ENCODE results near the gene STAG1. TPM values are rescaled to one million over a fixed set of nuclear protein-coding genes. Genes with fewer than 3 reads are reported as not detected.
A peak's percentile ranks its signal among the peaks of the same experiment; 100 is the strongest.
"Not testable (repeated sequence)": the region's sequence is repeated elsewhere in the genome, so short reads cannot be mapped to it uniquely, and the experiment has no call there.

Gene STAG1
- total RNA-seq, 1 donor from 2014 or later, result 57.1 TPM

DNA sequence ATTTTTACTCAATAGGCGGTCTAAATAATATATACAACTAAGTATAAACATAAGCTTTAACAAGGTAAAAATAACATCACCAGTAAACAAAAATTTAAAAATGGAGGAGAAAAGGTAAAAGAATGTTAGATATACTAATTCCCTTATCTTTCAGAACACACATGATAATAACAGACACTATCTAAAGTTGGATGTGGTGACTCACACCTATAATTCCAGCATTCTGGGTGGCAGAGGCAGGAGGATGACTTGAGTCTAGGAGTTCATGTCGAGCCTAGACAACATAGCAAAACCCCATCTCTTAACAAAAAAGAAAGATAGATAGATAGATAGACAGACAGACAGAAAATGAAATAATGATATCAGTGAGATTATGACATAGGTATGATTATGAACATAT is 85.1 kb downstream of the STAG1 start:
- no peak overlapping the region for H3K27ac Mint-ChIP-seq
- H3K4me1 Mint-ChIP-seq, result peaks cover 33% of the 10 kb centered on the region
- TF ChIP-seq, protein P1, sequence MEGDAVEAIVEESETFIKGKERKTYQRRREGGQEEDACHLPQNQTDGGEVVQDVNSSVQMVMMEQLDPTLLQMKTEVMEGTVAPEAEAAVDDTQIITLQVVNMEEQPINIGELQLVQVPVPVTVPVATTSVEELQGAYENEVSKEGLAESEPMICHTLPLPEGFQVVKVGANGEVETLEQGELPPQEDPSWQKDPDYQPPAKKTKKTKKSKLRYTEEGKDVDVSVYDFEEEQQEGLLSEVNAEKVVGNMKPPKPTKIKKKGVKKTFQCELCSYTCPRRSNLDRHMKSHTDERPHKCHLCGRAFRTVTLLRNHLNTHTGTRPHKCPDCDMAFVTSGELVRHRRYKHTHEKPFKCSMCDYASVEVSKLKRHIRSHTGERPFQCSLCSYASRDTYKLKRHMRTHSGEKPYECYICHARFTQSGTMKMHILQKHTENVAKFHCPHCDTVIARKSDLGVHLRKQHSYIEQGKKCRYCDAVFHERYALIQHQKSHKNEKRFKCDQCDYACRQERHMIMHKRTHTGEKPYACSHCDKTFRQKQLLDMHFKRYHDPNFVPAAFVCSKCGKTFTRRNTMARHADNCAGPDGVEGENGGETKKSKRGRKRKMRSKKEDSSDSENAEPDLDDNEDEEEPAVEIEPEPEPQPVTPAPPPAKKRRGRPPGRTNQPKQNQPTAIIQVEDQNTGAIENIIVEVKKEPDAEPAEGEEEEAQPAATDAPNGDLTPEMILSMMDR (IDR thresholded peaks at IDR 0.05), result no peak
- no peak overlapping the region for H3K4me3 Mint-ChIP-seq
- ChIA-PET POLR2A (interaction anchor here (0.6 kb wide), 1 partner anchor 234 kb away, joined by 3 read pairs; no protein-coding TSS in a partner anchor), CTCF (no interaction called here)
- peaks cover 15% of the 10 kb centered on the region for H3K36me3 Mint-ChIP-seq (ENCODE audit: low read depth)
- ATAC-seq (ENCODE audit: low read depth) (no peak), DNase-seq (no peak)
- no peaks in the 10 kb centered on the region for H3K9me3 Mint-ChIP-seq
- H3K27me3 Mint-ChIP-seq, result no peaks in the 10 kb centered on the region
- intact Hi-C loops (cut with micrococcal nuclease), result no loop called here

DNA sequence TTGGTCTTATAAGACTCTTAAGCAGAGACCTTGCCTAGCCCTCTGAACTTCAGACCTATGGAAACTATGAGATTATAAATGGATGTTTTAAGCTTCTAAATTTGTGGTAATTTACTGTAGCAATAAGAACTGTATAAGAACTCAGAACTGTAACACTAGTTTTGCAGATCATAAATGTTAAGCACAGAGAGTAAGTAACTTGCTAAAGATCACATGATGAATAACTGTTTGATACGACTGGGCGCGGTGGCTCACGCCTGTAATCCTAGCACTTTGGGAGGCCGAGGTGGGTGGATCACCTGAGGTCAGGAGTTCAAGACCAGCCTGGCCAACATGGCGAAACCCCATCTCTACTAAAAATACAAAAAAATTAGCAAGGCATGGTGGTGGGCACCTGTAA is 85.9 kb downstream of the STAG1 start:
- intact Hi-C loops (cut with micrococcal nuclease); ATAC-seq (ENCODE audit: low read depth); DNase-seq; H3K4me3 Mint-ChIP-seq; CTCF ChIA-PET; POLR2A ChIA-PET; H3K27me3 Mint-ChIP-seq; H3K9me3 Mint-ChIP-seq; H3K27ac Mint-ChIP-seq: not testable (repeated sequence)
- Mint-ChIP-seq H3K4me1 (peaks cover 34% of the 10 kb centered on the region), H3K36me3 (ENCODE audit: low read depth) (peaks cover 10% of the 10 kb centered on the region)

DNA sequence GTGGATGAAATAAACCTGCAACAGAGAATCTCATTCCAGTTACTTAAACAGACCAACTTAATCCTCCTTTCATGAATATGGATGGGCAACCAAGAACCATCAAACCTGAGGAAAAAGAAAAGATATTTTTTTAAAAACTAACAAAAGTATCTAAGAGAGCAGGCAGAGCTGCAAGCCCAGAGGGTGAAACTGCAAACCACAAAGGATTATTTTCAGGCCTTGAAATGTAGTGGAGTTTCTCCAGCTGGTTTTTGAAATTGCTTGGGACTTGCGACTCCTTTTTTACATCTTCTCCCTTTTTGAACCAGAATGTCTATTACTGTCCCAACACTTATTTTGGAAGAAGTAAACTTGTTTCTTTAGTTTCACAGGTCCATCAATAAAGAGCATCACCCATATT is 87.4 kb downstream of the STAG1 start:
- POLR2A ChIA-PET, result no interaction called here
- Mint-ChIP-seq H3K4me1 (peaks cover 39% of the 10 kb centered on the region), H3K27me3 (no peaks in the 10 kb centered on the region), H3K4me3 (no peak overlapping the region), H3K9me3 (no peaks in the 10 kb centered on the region), H3K36me3 (ENCODE audit: low read depth) (peaks cover 8% of the 10 kb centered on the region), H3K27ac (no peak overlapping the region)
- DNase-seq (no peak), ATAC-seq (ENCODE audit: low read depth) (no peak)
- CTCF ChIA-PET, result no interaction called here
- intact Hi-C loops (cut with micrococcal nuclease), result no loop called here
- TF ChIP-seq, protein P1 (IDR thresholded peaks at IDR 0.05), result no peak

DNA sequence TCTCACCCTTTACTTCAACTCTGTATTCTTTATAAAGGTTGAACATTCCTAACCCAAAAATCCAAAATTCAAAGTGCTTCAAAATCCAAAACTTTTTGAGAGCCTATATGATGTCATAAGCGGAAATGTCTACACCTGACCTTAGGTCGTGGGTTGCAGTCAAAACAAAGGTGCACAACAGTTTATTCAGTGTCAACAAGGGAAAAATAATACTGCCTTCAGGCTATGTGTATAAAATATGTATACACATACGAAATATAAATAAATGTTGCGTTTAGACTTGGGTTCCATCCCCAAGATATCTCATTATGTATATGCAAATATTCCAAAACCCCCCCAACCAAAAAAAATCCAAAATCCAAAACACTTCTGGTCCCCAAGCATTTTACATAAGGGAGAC is 90.9 kb downstream of the STAG1 start:
- peak overlapping the region; percentile 35 for H3K27ac Mint-ChIP-seq
- ChIA-PET POLR2A (no interaction called here), CTCF (no interaction called here)
- ATAC-seq (ENCODE audit: low read depth), result no peak
- TF ChIP-seq, protein P1 (IDR thresholded peaks at IDR 0.05), result no peak
- intact Hi-C loops (cut with micrococcal nuclease), result no loop called here
- no peaks in the 10 kb centered on the region for H3K27me3 Mint-ChIP-seq
- DNase-seq, result no peak
- no peak overlapping the region for H3K4me3 Mint-ChIP-seq
- H3K36me3 Mint-ChIP-seq (ENCODE audit: low read depth), result peaks cover 5% of the 10 kb centered on the region
- H3K4me1 Mint-ChIP-seq, result peaks cover 43% of the 10 kb centered on the region
- H3K9me3 Mint-ChIP-seq, result no peaks in the 10 kb centered on the region

DNA sequence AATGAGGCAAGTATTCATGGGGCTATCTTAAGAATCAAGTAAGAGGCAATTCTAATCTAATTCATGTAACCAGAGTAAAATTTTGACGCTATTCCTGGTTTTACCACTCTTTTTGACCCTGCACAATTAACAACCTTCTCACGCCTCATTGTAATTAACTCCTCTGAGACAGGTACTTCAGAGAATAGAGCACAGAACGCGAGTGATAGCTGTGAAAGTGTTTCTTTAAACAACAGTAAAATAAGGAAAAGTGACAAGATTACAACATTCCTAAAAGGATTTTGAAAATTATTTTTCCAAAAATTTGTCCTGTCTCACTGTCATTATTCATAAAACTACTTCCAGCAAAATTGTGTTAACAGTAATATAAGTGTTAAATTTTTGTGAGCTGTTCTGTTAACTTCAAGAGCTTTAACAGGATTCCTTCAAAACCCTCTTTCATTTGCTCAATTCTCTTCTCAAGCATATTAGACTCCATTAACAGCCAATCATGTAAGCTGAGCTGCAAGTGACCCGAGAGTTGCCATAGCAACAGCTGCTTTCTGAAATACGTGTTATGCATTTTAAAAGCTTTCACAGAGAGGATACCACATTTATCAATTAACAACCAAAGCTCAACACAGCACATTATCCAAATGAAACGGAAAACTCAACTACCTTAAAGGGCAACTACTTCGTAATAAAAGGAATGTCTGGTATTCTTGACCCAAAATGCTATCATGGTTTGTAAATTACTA is 93.1 kb downstream of the STAG1 start:
- Mint-ChIP-seq H3K36me3 (ENCODE audit: low read depth) (peaks cover 13% of the 10 kb centered on the region), H3K27ac (no peak overlapping the region), H3K4me1 (peaks cover 32% of the 10 kb centered on the region), H3K9me3 (peaks cover 7% of the 10 kb centered on the region), H3K27me3 (no peaks in the 10 kb centered on the region), H3K4me3 (no peak overlapping the region)
- ChIA-PET POLR2A (no interaction called here), CTCF (no interaction called here)
- intact Hi-C loops (cut with micrococcal nuclease), result no loop called here
- ATAC-seq (ENCODE audit: low read depth) (no peak), DNase-seq (no peak)
- TF ChIP-seq, protein P1 (IDR thresholded peaks at IDR 0.05), result no peak

All from activated B cell treated with CpG ODN at 0.5 μM for 24 hours (primary cell).